Brain microvascular endothelial cell (primary cell): ENCODE results near the gene CBL.

ENCODE experiments used
- DNase-seq: peaks from one replicate; pipeline ENCODE4 v3.0.0-alpha.2; 2020
- H3K27ac ChIP-seq: fragments of 250-450 bp; sonication (Bioruptor Pico); 2 replicates; pipeline ENCODE4 v1.5.1; 2020; ENCODE audit warnings: mild to moderate bottlenecking, moderate library complexity
- H3K27me3 ChIP-seq: fragments of 250-450 bp; sonication (Bioruptor Pico); replicated peaks from 2 replicates; pipeline ENCODE4 v1.5.1; 2020; ENCODE audit warnings: mild to moderate bottlenecking
- H3K36me3 ChIP-seq: fragments of 250-450 bp; sonication (Bioruptor Pico); replicated peaks from 2 replicates; pipeline ENCODE4 v1.5.1; 2020; ENCODE audit warnings: mild to moderate bottlenecking
- H3K4me3 ChIP-seq: 2 replicates; pipeline ENCODE4 v1.5.1; 2011; ENCODE audit warnings: low read depth, mild to moderate bottlenecking, control low read depth, low read length, moderate library complexity
- in situ Hi-C: cut with HindIII; loops from 2 replicates; pipeline ENCODE4 v1.10.0; 2017; ENCODE audit warnings: low sequenced_read_pairs, low pct_ligation_motif_present
- TF ChIP-seq, protein P1 (sequence below): IDR thresholded peaks from 2 replicates; pipeline ENCODE4 v1.5.1; 2011; ENCODE audit warnings: low read depth, mild to moderate bottlenecking, moderate library complexity, low read length, control low read depth, inconsistent platforms; ENCODE audit errors: missing control alignments

Gene CBL

DNA sequence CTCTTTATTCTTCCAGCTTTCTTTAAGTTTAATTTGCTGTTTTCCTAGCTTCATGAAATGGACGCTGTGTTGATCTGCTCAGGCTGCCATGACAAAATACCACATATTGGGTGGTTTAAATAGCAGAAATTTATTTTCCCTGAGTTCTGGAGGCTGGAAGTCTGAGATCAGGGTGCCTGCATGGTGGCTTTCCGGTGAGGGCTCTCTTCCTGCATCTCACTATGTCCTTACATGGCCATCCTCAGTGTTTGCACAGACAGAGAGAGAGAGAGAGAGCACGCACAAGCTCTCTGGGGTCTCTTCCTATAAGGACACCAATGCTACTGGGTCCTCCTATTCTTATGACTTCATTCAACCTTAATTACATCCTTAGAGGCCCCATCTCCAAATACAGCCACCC is 82.1 kb downstream of the CBL start:
- Histone ChIP-seq H3K4me3 (no peak overlapping the region), H3K36me3 (peaks cover 33% of the 10 kb centered on the region), H3K27ac (no peak overlapping the region), H3K27me3 (no peaks in the 10 kb centered on the region)
- in situ Hi-C loops, result no loop called here
- TF ChIP-seq, protein P1, sequence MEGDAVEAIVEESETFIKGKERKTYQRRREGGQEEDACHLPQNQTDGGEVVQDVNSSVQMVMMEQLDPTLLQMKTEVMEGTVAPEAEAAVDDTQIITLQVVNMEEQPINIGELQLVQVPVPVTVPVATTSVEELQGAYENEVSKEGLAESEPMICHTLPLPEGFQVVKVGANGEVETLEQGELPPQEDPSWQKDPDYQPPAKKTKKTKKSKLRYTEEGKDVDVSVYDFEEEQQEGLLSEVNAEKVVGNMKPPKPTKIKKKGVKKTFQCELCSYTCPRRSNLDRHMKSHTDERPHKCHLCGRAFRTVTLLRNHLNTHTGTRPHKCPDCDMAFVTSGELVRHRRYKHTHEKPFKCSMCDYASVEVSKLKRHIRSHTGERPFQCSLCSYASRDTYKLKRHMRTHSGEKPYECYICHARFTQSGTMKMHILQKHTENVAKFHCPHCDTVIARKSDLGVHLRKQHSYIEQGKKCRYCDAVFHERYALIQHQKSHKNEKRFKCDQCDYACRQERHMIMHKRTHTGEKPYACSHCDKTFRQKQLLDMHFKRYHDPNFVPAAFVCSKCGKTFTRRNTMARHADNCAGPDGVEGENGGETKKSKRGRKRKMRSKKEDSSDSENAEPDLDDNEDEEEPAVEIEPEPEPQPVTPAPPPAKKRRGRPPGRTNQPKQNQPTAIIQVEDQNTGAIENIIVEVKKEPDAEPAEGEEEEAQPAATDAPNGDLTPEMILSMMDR, result no peak
- no peak for DNase-seq

DNA sequence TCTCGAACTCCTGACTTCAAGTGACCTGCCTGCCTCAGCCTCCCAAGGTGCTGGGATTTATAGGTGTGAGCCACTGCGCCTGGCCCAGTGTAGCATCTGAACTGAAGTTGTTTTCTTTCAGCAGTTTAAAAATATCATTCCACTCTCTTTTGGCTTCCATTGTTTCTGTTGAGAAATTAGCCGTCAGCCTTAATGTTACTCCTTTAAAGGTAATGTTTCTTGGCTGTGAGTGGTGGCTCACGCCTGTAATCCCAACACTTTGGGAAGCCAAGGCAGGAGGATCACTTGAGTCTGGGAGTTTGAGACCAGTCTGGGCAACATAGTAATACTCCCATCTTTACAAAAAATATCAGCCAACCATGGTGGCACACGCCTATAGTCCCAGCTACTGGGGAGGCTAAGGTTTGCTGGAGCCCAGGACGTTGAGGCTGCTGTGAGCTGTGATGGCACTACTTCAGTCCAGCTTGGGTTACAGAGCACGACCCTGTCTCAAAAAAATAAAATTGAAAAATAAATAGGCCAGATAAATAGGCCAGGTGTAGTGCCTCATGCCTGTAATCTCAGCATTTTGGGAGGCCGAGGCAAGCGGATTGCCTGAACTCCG is 84.9 kb downstream of the CBL start:
- in situ Hi-C loops, result no loop called here

DNA sequence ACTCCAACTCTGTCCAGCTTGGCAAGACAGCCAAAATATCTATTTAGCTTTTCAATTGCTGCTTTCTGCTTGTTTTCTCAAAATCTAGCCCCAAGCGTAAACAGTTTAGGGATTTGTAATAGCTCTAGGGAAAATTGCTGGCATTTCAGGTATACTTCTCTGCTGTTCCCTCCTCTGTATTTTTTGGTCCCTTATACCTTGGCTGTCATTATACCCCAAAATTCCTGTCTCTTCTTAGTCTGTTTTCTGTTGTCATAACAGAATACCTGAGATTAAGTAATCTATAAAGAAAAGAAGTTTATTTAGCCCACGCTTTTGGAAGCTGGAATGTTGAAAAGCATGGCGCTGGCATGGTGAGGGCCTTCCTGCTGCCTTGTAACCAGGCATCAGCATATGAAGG is 87.3 kb downstream of the CBL start:
- no peak overlapping the region for H3K4me3 ChIP-seq
- peaks cover 26% of the 10 kb centered on the region for H3K36me3 ChIP-seq
- no peak overlapping the region for H3K27ac ChIP-seq
- in situ Hi-C loops, result no loop called here
- H3K27me3 ChIP-seq, result no peaks in the 10 kb centered on the region
- TF ChIP-seq, protein P1, result no peak
- DNase-seq, result no peak

More for the DNA sequence above, 84.9 kb downstream of the CBL start:
- no peak for DNase-seq
- Histone ChIP-seq H3K27me3 (no peaks in the 10 kb centered on the region), H3K36me3 (peaks cover 21% of the 10 kb centered on the region), H3K4me3 (no peak overlapping the region), H3K27ac (no peak overlapping the region)
- TF ChIP-seq, protein P1, result no peak

DNA sequence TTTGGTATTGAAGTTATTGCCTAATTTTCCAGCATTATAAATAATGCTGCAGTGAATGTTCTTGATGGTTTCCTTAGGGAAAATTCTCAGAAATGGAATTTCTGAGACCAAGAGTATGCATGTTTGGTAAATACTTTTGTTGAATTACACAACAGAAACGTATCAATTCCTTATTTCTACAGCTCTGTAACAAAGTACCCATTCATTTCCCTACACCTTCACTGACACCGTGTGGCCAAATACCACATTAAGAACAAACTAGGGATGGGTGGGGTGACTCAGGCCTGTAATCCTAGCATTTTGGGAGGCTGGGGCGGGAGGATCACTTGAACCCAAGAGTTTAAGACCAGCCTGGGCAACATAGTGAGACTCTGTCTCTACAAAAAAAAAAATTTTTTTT is 89.0 kb downstream of the CBL start:
- no peak overlapping the region for H3K27ac ChIP-seq
- DNase-seq, result no peak
- peaks cover 37% of the 10 kb centered on the region for H3K36me3 ChIP-seq
- H3K27me3 ChIP-seq, result no peaks in the 10 kb centered on the region
- TF ChIP-seq, protein P1, result peak; percentile 17
- H3K4me3 ChIP-seq, result no peak overlapping the region
- in situ Hi-C loops, result no loop called here

DNA sequence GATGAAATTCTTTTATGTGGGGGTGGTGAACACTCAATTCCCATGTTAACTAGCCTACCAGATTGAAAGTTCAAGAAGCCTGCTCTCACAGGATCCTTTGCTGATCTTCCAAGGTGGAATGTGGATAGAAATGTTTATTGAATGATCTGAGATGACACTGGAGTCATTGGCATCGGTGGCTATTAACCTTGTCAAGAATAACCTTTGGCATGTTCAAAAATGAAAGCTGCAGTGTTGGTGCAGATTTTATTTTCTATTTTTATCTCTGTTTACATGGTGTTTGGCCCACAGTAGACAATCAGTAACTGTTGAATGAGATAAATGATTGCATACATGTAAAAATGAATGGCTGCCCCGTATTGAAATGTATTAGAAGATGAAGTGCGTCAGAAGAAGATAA is 91.8 kb downstream of the CBL start:
- in situ Hi-C loops, result no loop called here
- Histone ChIP-seq H3K27ac (no peak overlapping the region), H3K27me3 (no peaks in the 10 kb centered on the region), H3K4me3 (no peak overlapping the region), H3K36me3 (peaks cover 38% of the 10 kb centered on the region)
- TF ChIP-seq, protein P1, result no peak
- DNase-seq, result no peak

DNA sequence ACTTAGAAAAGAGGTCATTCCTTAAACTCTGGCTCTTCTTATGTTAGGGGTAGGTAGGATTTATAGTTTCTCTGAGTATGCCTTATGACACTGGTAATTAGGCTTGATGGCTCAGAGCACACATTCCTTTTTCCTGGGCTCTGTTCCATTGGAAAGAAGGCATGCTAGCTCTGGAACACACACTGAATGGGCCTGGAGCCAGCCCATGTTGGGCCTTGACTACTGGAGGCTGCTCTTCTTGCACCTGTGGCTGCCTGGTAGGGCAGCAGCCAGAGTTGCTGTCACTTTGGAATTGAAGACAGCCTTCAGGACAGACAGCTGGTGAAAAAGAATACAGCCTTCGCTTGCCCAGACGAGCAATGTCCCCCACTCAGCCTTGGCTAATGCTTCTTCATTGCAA is 92.6 kb downstream of the CBL start:
- H3K4me3 ChIP-seq, result no peak overlapping the region
- TF ChIP-seq, protein P1, result no peak
- H3K27me3 ChIP-seq, result no peaks in the 10 kb centered on the region
- in situ Hi-C loops, result no loop called here
- no peak overlapping the region for H3K27ac ChIP-seq
- no peak for DNase-seq
- peaks cover 42% of the 10 kb centered on the region for H3K36me3 ChIP-seq
